K562 (cell line): ENCODE data around the gene YES1. TPM values are rescaled to one million over a fixed set of nuclear protein-coding genes. Genes with fewer than 3 reads are reported as not detected.

ENCODE experiments used
- ARID4B ChIP-seq: sonication (generic); formaldehyde crosslinking; IDR thresholded peaks from 2 replicates; pipeline ENCODE4 v1.8.0; 2022; ENCODE audit warnings: mild to moderate bottlenecking, missing genetic modification reagents
- CAMTA2 ChIP-seq: fragments of 250-450 bp; sonication (Bioruptor Pico); conservative IDR thresholded peaks from 2 replicates; pipeline ENCODE4 v1.5.1; 2022
- CHAMP1 ChIP-seq: fragments of 450-650 bp; IDR thresholded peaks from 2 replicates; pipeline ENCODE4 v1.6.1; 2016; ENCODE audit warnings: mild to moderate bottlenecking
- COPS2 ChIP-seq: fragments of 450-650 bp; conservative IDR thresholded peaks from 2 replicates; pipeline ENCODE4 v1.6.1; 2016; ENCODE audit warnings: mild to moderate bottlenecking, moderate library complexity
- ELF4 ChIP-seq: fragments of 450-650 bp; formaldehyde crosslinking; IDR thresholded peaks from 2 replicates; pipeline ENCODE4 v1.4.0; 2022; ENCODE audit warnings: missing genetic modification characterization
- IFI16 ChIP-seq: fragments of 250-450 bp; sonication (Bioruptor Pico); IDR thresholded peaks from 2 replicates; pipeline ENCODE4 v2.1.2; 2022; ENCODE audit warnings: mild to moderate bottlenecking, inconsistent platforms
- JUNB ChIP-seq: fragments of 450-650 bp; formaldehyde crosslinking; conservative IDR thresholded peaks from 2 replicates; pipeline ENCODE4 v1.4.0; 2020; ENCODE audit warnings: mild to moderate bottlenecking
- KDM4B ChIP-seq, 2 experiments: fragments of 450-650 bp in 1 of 2; sonication (generic) in 1 of 2; IDR thresholded peaks; 2 replicates each; pipeline ENCODE4 v1.6.1; 2016 to 2017; ENCODE audit warnings: borderline replicate concordance in 2 of 2, antibody characterized with exemption in 1 of 2, low read depth in 1 of 2, mild to moderate bottlenecking in 1 of 2
- MCM3 ChIP-seq: fragments of 450-650 bp; IDR thresholded peaks from 2 replicates; pipeline ENCODE4 v1.6.1; 2016
- MEIS2 ChIP-seq: fragments of 450-650 bp; IDR thresholded peaks from 2 replicates; pipeline ENCODE4 v1.6.1; 2014; ENCODE audit warnings: mild to moderate bottlenecking; ENCODE audit not compliant: partially characterized antibody
- PKNOX1 ChIP-seq: fragments of 450-650 bp; IDR thresholded peaks from 2 replicates; pipeline ENCODE4 v1.6.1; 2016
- PTRF ChIP-seq: fragments of 450-650 bp; IDR thresholded peaks from 2 replicates; pipeline ENCODE4 v1.6.1; 2016; ENCODE audit warnings: mild to moderate bottlenecking, missing genetic modification characterization, missing compliant biosample characterization
- SRSF1 ChIP-seq: fragments of 200-400 bp; formaldehyde crosslinking; IDR thresholded peaks from 2 replicates; pipeline ENCODE4 v1.6.1; 2017; ENCODE audit warnings: mild to moderate bottlenecking, low read depth, low read length, moderate library complexity
- TEAD1 ChIP-seq, 2 experiments: fragments of 450-650 bp in 1 of 2; sonication (generic) in 1 of 2; formaldehyde crosslinking; IDR thresholded peaks; 2 replicates each; pipeline versions ENCODE4 v1.4.0 to v1.8.0; 2020 to 2022; ENCODE audit warnings: mild to moderate bottlenecking in 2 of 2, missing genetic modification reagents in 1 of 2
- TFAM ChIP-seq: fragments of 250-450 bp; sonication (Bioruptor Pico); conservative IDR thresholded peaks from 2 replicates; pipeline ENCODE4 v1.5.0; 2021; ENCODE audit warnings: mild to moderate bottlenecking, moderate library complexity
- XRCC3 ChIP-seq: fragments of 450-650 bp; IDR thresholded peaks from 2 replicates; pipeline ENCODE4 v1.6.1; 2017; ENCODE audit warnings: mild to moderate bottlenecking, moderate library complexity
- YY1 ChIP-seq, 3 experiments: IDR thresholded peaks; 2 replicates each; pipeline ENCODE4 v1.6.1; 2011; ENCODE audit warnings: low read length in 2 of 3, mild to moderate bottlenecking in 2 of 3, moderate library complexity in 2 of 3, borderline replicate concordance in 1 of 3, control low read depth in 1 of 3, low read depth in 1 of 3; ENCODE audit not compliant: insufficient read depth in 3 of 3, insufficient replicate concordance in 2 of 3, control insufficient read depth in 1 of 3, insufficient read length in 1 of 3; ENCODE audit errors: extremely low read depth in 1 of 3
- ZNF253 ChIP-seq: fragments of 250-450 bp; sonication (Bioruptor Pico); conservative IDR thresholded peaks from 2 replicates; pipeline ENCODE4 v1.6.1; 2021; ENCODE audit warnings: mild to moderate bottlenecking
- ZNF764 ChIP-seq: fragments of 250-450 bp; sonication (Bioruptor Pico); IDR thresholded peaks from 2 replicates; pipeline ENCODE4 v1.4.0; 2020; ENCODE audit warnings: low read depth, mild to moderate bottlenecking, moderate library complexity
- polyA plus RNA-seq, 8 experiments: library from polyadenylated mRNA; depleted of rRNA in 4 of 8; stranded (reverse) in 5 of 8; unstranded in 3 of 8; fragments of >200 nt; fragmentation: Nextera tagmentation in 2 of 8; fragmentation: Illumina TruSeq in 1 of 8; extraction: Ambion mirVana in 2 of 8; extraction: Trizol in 1 of 8; gene quantifications; 2 replicates each; pipeline versions ENCODE4 v1.2.1 to v1.2.3, GENCODE V29; 2011 to 2014; ENCODE audit warnings: inconsistent platforms in 1 of 8, missing spikeins in 1 of 8
- total RNA-seq, 7 experiments: library from RNA; depleted of rRNA in 6 of 7; stranded (reverse); fragments of >200 nt in 6 of 7; fragmentation: Illumina TruSeq in 2 of 7; extraction: Trizol in 2 of 7; gene quantifications; 2 replicates each; pipeline versions ENCODE4 v1.2.1 to v1.2.3, GENCODE V29; 2011 to 2021; ENCODE audit warnings: low replicate concordance in 1 of 7

The YES1 gene
- total and polyA plus RNA-seq, 9 of the 15 experiments (the other 6 are each of a cell fraction or from before 2014, with no cell fraction given) = 37.2 to 115 (median 77.7) TPM

- TF ChIP-seq ARID4B (CRISPR knock-in tag) (peak; percentile 69), PTRF (no peak), CAMTA2 (CRISPR knock-in tag) (0 out of 2 replicates have a peak, but pooled peaks have one; percentile 14), MCM3 (no peak), IFI16 (no peak), TFAM (no peak), XRCC3 (no peak), KDM4B (IDR thresholded peaks at IDR 0.05; ENCODE audit: borderline replicate concordance in 2 of 2, low read depth in 1 of 2) (0 out of 4 replicates have a peak, but pooled peaks of 1 of the 2 experiments have one; percentile 63), ELF4 (CRISPR knock-in tag) (0 out of 2 replicates have a peak, but pooled peaks have one; percentile 16), SRSF1 (no peak), ZNF764 (CRISPR knock-in tag) (no peak; the same call in 1 of the 2 replicates), MEIS2 (no peak), ZNF253 (no peak), PKNOX1 (0 out of 2 replicates have a peak, but pooled peaks have one; percentile 16), TEAD1 (CRISPR knock-in tag; IDR thresholded peaks at IDR 0.05) (peak in 1 of 2 experiments; percentile 17; a peak in 1 of 4 replicates), COPS2 (no peak), CHAMP1 (no peak), YY1 (IDR thresholded peaks at IDR 0.05; ENCODE audit: borderline replicate concordance in 1 of 3, control insufficient read depth in 1 of 3, extremely low read depth in 1 of 3, insufficient read depth in 3 of 3, insufficient read length in 1 of 3, insufficient replicate concordance in 2 of 3, low read depth in 1 of 3, low read length in 2 of 3) (peak in 1 of 3 experiments; percentile 22), JUNB (CRISPR knock-in tag) (no peak)
Observed at GRCh38 chr18:813172-814071, 1.4 kb upstream of the YES1 start (continued).
